GM12878 (cell line): ENCODE data around the gene FNDC3A. TPM values are rescaled to one million over a fixed set of nuclear protein-coding genes. Genes with fewer than 3 reads are reported as not detected.
A peak's percentile ranks its signal among the peaks of the same experiment; 100 is the strongest.

Experiments used
- ATAC-seq: fragments of 200-7000 bp; cut with Tn5 transposase; 3 replicates; pipeline ENCODE4 v1.9.1; 2020; ENCODE audit warnings: mild to moderate bottlenecking, moderate library complexity
- BruUV-seq: library from RNA; stranded (reverse); fragments of 400-500 nt; replicated peaks from 2 replicates; lab custom pipeline; 2021; lab: Mats Ljungman, UMichigan
- CTCF ChIA-PET: fragments of 300-600 bp; sonication (Branson Sonifier 250); formaldehyde crosslinking; extraction: SDS; loops from one replicate; lab custom pipeline; 2021; ENCODE audit warnings: inconsistent platforms; lab: Yijun Ruan, JAX
- POLR2A ChIA-PET: fragments of 350-600 bp; formaldehyde crosslinking; extraction: SDS; loops from one replicate; lab custom pipeline; 2021; ENCODE audit warnings: inconsistent platforms; lab: Charles Lee
- RAD21 ChIA-PET: fragments of 300-600 bp; sonication (Branson Sonifier 250); formaldehyde crosslinking; loops from one replicate; lab custom pipeline; 2023; ENCODE audit warnings: antibody characterized with exemption; ENCODE audit not compliant: unreplicated experiment; lab: Charles Lee
- SMC1A ChIA-PET: fragments of 300-600 bp; sonication (Branson Sonifier 250); formaldehyde crosslinking; loops from one replicate; lab custom pipeline; 2023; ENCODE audit not compliant: unreplicated experiment, uncharacterized antibody; lab: Charles Lee
- DNase-seq: peaks from one replicate; pipeline ENCODE4 v3.0.0-alpha.2; 2011; ENCODE audit warnings: low read depth, low spot score
- FAIRE-seq: peaks from 3 replicates; lab custom pipeline; 2011; peaks lifted over from hg19 to GRCh38; lab: Jason Lieb, UNC
- H2AFZ ChIP-seq: 2 replicates; pipeline ENCODE4 v1.6.0; 2011; ENCODE audit warnings: low read depth, low read length, control low read depth; ENCODE audit not compliant: control insufficient read depth
- H3K27ac ChIP-seq: 2 replicates; pipeline ENCODE4 v1.5.1; 2011; ENCODE audit warnings: control low read depth; ENCODE audit not compliant: control insufficient read depth, insufficient read depth
- H3K27me3 ChIP-seq, 2 experiments: replicated peaks in 1 of 2; 2 replicates each; pipeline versions ENCODE4 v1.6.0 to v1.6.1; 2011; ENCODE audit warnings: low read length in 1 of 2; ENCODE audit not compliant: control insufficient read depth in 2 of 2, insufficient read depth in 2 of 2
- H3K36me3 ChIP-seq, 2 experiments: 2 replicates each; pipeline ENCODE4 v1.5.1; 2011; ENCODE audit warnings: low read length in 1 of 2; ENCODE audit not compliant: control insufficient read depth in 2 of 2, insufficient read depth in 2 of 2
- H3K4me1 ChIP-seq: 2 replicates; pipeline ENCODE4 v1.6.1; 2011; ENCODE audit warnings: mild to moderate bottlenecking, low read length, moderate library complexity, mixed read lengths; ENCODE audit not compliant: control insufficient read depth, insufficient read depth
- H3K4me2 ChIP-seq: 2 replicates; pipeline ENCODE4 v1.6.0; 2011; ENCODE audit warnings: control low read depth; ENCODE audit not compliant: control insufficient read depth, insufficient read depth
- H3K4me3 ChIP-seq: fragments of 200-600 bp; sonication (generic); 2 replicates; pipeline ENCODE4 v1.5.1; 2016
- H3K79me2 ChIP-seq: 2 replicates; pipeline ENCODE4 v1.6.0; 2011; ENCODE audit warnings: low read length; ENCODE audit not compliant: control insufficient read depth, insufficient read depth
- H3K9ac ChIP-seq: 2 replicates; pipeline ENCODE4 v1.8.0; 2011; ENCODE audit warnings: low read length, control low read depth, mixed read lengths; ENCODE audit not compliant: control insufficient read depth, insufficient read depth
- H3K9me3 ChIP-seq: replicated peaks from 3 replicates; pipeline ENCODE4 v1.5.1; 2011; ENCODE audit warnings: mild to moderate bottlenecking, low read length; ENCODE audit not compliant: control insufficient read depth, insufficient read depth
- H4K20me1 ChIP-seq: 2 replicates; pipeline ENCODE4 v1.6.0; 2011; ENCODE audit not compliant: control insufficient read depth, insufficient read depth
- BACH1 ChIP-seq: fragments of 450-650 bp; IDR thresholded peaks from 2 replicates; pipeline ENCODE4 v1.6.1; 2017; ENCODE audit warnings: mild to moderate bottlenecking, borderline replicate concordance
- BHLHE40 ChIP-seq, 2 experiments: fragments of 450-650 bp in 1 of 2; IDR thresholded peaks; 2 replicates each; pipeline ENCODE4 v1.6.1; 2011 to 2017; ENCODE audit warnings: low read depth in 2 of 2, borderline replicate concordance in 1 of 2, improper control_type of control experiment in 1 of 2, low read length in 1 of 2, mild to moderate bottlenecking in 1 of 2
- CBFB ChIP-seq: IDR thresholded peaks from 2 replicates; pipeline ENCODE4 v1.6.1; 2016; ENCODE audit warnings: antibody characterized with exemption, low read depth
- CREM ChIP-seq: IDR thresholded peaks from 2 replicates; pipeline ENCODE4 v1.6.1; 2014; ENCODE audit warnings: antibody characterized with exemption, low read depth
- E4F1 ChIP-seq: fragments of 450-650 bp; IDR thresholded peaks from 2 replicates; pipeline ENCODE4 v1.6.1; 2018; ENCODE audit warnings: borderline replicate concordance, mild to moderate bottlenecking; ENCODE audit not compliant: partially characterized antibody
- HCFC1 ChIP-seq: fragments of 150-350 bp; IDR thresholded peaks from 2 replicates; pipeline ENCODE4 v1.6.1; 2014; ENCODE audit warnings: low read length
- IRF3 ChIP-seq: fragments of 450-650 bp; IDR thresholded peaks from 2 replicates; pipeline ENCODE4 v1.6.1; 2014; ENCODE audit warnings: mild to moderate bottlenecking
- MTA2 ChIP-seq: fragments of 450-650 bp; IDR thresholded peaks from 2 replicates; pipeline ENCODE4 v1.6.1; 2016; ENCODE audit warnings: low read depth, mild to moderate bottlenecking, moderate library complexity
- MXI1 ChIP-seq: fragments of 150-350 bp; IDR thresholded peaks from 2 replicates; pipeline ENCODE4 v1.6.1; 2011; ENCODE audit warnings: low read depth, mild to moderate bottlenecking, inconsistent platforms, low read length, improper control_type of control experiment
- NR2F1 ChIP-seq: fragments of 450-650 bp; conservative IDR thresholded peaks from 2 replicates; pipeline ENCODE4 v1.6.1; 2017; ENCODE audit warnings: mild to moderate bottlenecking
- POLR2AphosphoS5 ChIP-seq: IDR thresholded peaks from 2 replicates; pipeline ENCODE4 v1.6.1; 2011; ENCODE audit warnings: mild to moderate bottlenecking, low read length, inconsistent platforms
- ZBED1 ChIP-seq: IDR thresholded peaks from 2 replicates; pipeline ENCODE4 v1.6.1; 2016; ENCODE audit warnings: borderline replicate concordance
- ZNF24 ChIP-seq: fragments of 450-650 bp; IDR thresholded peaks from 2 replicates; pipeline ENCODE4 v1.6.1; 2017; ENCODE audit warnings: antibody characterized with exemption, mild to moderate bottlenecking
- in situ Hi-C: fragments of 300-500 bp; cut with MboI; formaldehyde crosslinking; loops from 9 replicates; pipeline ENCODE4 v1.14.3; 2018; ENCODE audit warnings: mixed read lengths
- intact Hi-C: fragments of 100-400 bp; cut with micrococcal nuclease; formaldehyde crosslinking; loops from one replicate; pipeline ENCODE4 v1.14.2; 2022; ENCODE audit not compliant: unreplicated experiment
- polyA plus RNA-seq, 11 experiments: library from polyadenylated mRNA; depleted of rRNA in 4 of 11; unstranded in 6 of 11; stranded (reverse) in 5 of 11; fragments of >200 nt; fragmentation: Nextera tagmentation in 4 of 11; fragmentation: Illumina TruSeq in 1 of 11; extraction: Ambion mirVana in 4 of 11; extraction: Trizol in 1 of 11; gene quantifications; 1 replicate in 1 of 11; 2 replicates in 10 of 11; pipeline versions ENCODE4 v1.2.1 to v1.2.3, GENCODE V29; 2011 to 2016; ENCODE audit warnings: inconsistent platforms in 2 of 11, missing spikeins in 2 of 11, low read depth in 1 of 11
- total RNA-seq, 4 experiments: library from RNA; depleted of rRNA in 3 of 4; stranded (reverse); fragments of >200 nt in 3 of 4; fragmentation: Illumina TruSeq in 1 of 4; extraction: Trizol in 1 of 4; gene quantifications; 2 replicates each; pipeline versions ENCODE4 v1.2.1 to v1.2.3, GENCODE V29; 2013 to 2021

The FNDC3A gene
- total and polyA plus RNA-seq, 10 of the 15 experiments (the other 5 are each of a cell fraction or from before 2014, with no cell fraction given): 6.3 to 46.4 (median 22.8) TPM

- no peaks in the 10 kb centered on the region for H4K20me1 ChIP-seq
- H3K4me3 ChIP-seq: no peak overlapping the region
- no TSS peak for BruUV-seq
- POLR2A ChIA-PET: no interaction called here
- intact Hi-C loops: no loop called here
- CTCF ChIA-PET: no interaction called here
- no peak for TF ChIP-seq ZNF24
- TF ChIP-seq POLR2AphosphoS5: no peak
- no peak for TF ChIP-seq CREM
- no peak for TF ChIP-seq E4F1
- TF ChIP-seq MXI1: no peak
- TF ChIP-seq MTA2: no peak
- TF ChIP-seq HCFC1: no peak
- no peak for TF ChIP-seq IRF3
- 0 out of 4 replicates have a peak, but pooled peaks of 1 of the 2 experiments have one; percentile 11 for TF ChIP-seq BHLHE40 (IDR thresholded peaks at IDR 0.05; ENCODE audit: borderline replicate concordance in 1 of 2, low read depth in 2 of 2, low read length in 1 of 2)
- TF ChIP-seq BACH1: no peak
- no peak for TF ChIP-seq CBFB
- TF ChIP-seq NR2F1: peak; percentile 59
- no peak for TF ChIP-seq ZBED1
- no peaks in the 10 kb centered on the region for H3K79me2 ChIP-seq
- no peak overlapping the region for H3K4me2 ChIP-seq
- no peak overlapping the region for H3K9ac ChIP-seq
- no peak overlapping the region for H3K27ac ChIP-seq
- no peaks in the 10 kb centered on the region for H3K9me3 ChIP-seq
- no peaks in the 10 kb centered on the region for H3K4me1 ChIP-seq
- RAD21 ChIA-PET: no interaction called here
- H2AFZ ChIP-seq: no peak overlapping the region
- peak; percentile 41; the same call in 2 of the 3 replicates for ATAC-seq
- peaks cover 0 to 17% of the 10 kb centered on the region in 2 experiments; a peak in 2 of 4 replicates for H3K36me3 ChIP-seq
- in situ Hi-C loops: no loop called here
- H3K27me3 ChIP-seq: no peaks in the 10 kb centered on the region
- no peak for DNase-seq
- no peak for FAIRE-seq
- SMC1A ChIA-PET: interaction anchor here (0.5 kb wide), 1 partner anchor 65 kb away, joined by 3 read pairs; no protein-coding TSS in a partner anchor
Observed at GRCh38 chr13:49140910-49141611, 165.3 kb downstream of the FNDC3A start.
